ENCODE measurements around the gene EARS2. TPM values are rescaled to one million over a fixed set of nuclear protein-coding genes. Genes with fewer than 3 reads are reported as not detected.
"Not testable (repeated sequence)": the region's sequence is repeated elsewhere in the genome, so short reads cannot be mapped to it uniquely, and the experiment has no call there.

Gene EARS2
- total RNA-seq, 2 donors from 2014 or later, result 12.5 to 13.4 TPM

GRCh38 chr16:23495671-23496070 lies 61.5 kb downstream of the EARS2 start:
- Mint-ChIP-seq H3K27ac (peak overlapping the region; percentile 78), H3K4me3 (no peak overlapping the region), H3K4me1 (ENCODE audit: low read depth) (peaks cover 9% of the 10 kb centered on the region), H3K27me3 (ENCODE audit: low read depth) (no peaks in the 10 kb centered on the region), H3K36me3 (ENCODE audit: insufficient read depth in 2 of 2) (peaks cover 4 to 14% of the 10 kb centered on the region in 2 donors), H3K9me3 (no peaks in the 10 kb centered on the region)
- DNase-seq (no peak), ATAC-seq (replicated peaks in 1 of 2) (no peak)

GRCh38 chr16:23494188-23494587 lies 63.0 kb downstream of the EARS2 start:
- H3K36me3 Mint-ChIP-seq (ENCODE audit: insufficient read depth in 2 of 2), result peaks cover 4 to 19% of the 10 kb centered on the region in 2 donors
- no peak overlapping the region for H3K4me3 Mint-ChIP-seq
- H3K4me1 Mint-ChIP-seq (ENCODE audit: low read depth), result peaks cover 9% of the 10 kb centered on the region
- no peak for DNase-seq
- ATAC-seq (replicated peaks in 1 of 2), result no peak
- no peak overlapping the region for H3K27ac Mint-ChIP-seq
- H3K27me3 Mint-ChIP-seq (ENCODE audit: low read depth), result no peaks in the 10 kb centered on the region
- H3K9me3 Mint-ChIP-seq, result no peaks in the 10 kb centered on the region

- Mint-ChIP-seq H3K9me3 (no peaks in the 10 kb centered on the region), H3K27me3 (ENCODE audit: low read depth) (no peaks in the 10 kb centered on the region), H3K4me1 (ENCODE audit: low read depth) (no peaks in the 10 kb centered on the region), H3K4me3 (no peak overlapping the region), H3K36me3 (ENCODE audit: insufficient read depth in 2 of 2) (peaks cover 2 to 17% of the 10 kb centered on the region in 2 donors), H3K27ac (peak overlapping the region; percentile 72)
- ATAC-seq (replicated peaks in 1 of 2) (no peak), DNase-seq (no peak)
These were observed 65.4 kb downstream of the EARS2 start for GRCh38 chr16:23491490-23492391.

GRCh38 chr16:23486480-23486879 lies 70.7 kb downstream of the EARS2 start:
- H3K36me3 Mint-ChIP-seq (ENCODE audit: insufficient read depth in 2 of 2), result peaks cover 5 to 23% of the 10 kb centered on the region in 2 donors
- H3K27me3 Mint-ChIP-seq (ENCODE audit: low read depth), result no peaks in the 10 kb centered on the region
- ATAC-seq (replicated peaks in 1 of 2) (no peak), DNase-seq (no peak)
- no peaks in the 10 kb centered on the region for H3K4me1 Mint-ChIP-seq (ENCODE audit: low read depth)
- H3K27ac Mint-ChIP-seq, result no peak overlapping the region
- no peaks in the 10 kb centered on the region for H3K9me3 Mint-ChIP-seq
- no peak overlapping the region for H3K4me3 Mint-ChIP-seq

GRCh38 chr16:23485841-23486240 lies 71.3 kb downstream of the EARS2 start:
- Mint-ChIP-seq H3K4me3 (no peak overlapping the region), H3K27me3 (ENCODE audit: low read depth) (no peaks in the 10 kb centered on the region), H3K4me1 (ENCODE audit: low read depth) (no peaks in the 10 kb centered on the region), H3K27ac (peak overlapping the region; percentile 39), H3K9me3 (no peaks in the 10 kb centered on the region), H3K36me3 (ENCODE audit: insufficient read depth in 2 of 2) (peaks cover 4 to 20% of the 10 kb centered on the region in 2 donors)
- ATAC-seq (replicated peaks in 1 of 2), result no peak
- no peak for DNase-seq

GRCh38 chr16:23485257-23485614 lies 71.9 kb downstream of the EARS2 start:
- Mint-ChIP-seq H3K4me3 (no peak overlapping the region), H3K4me1 (ENCODE audit: low read depth) (no peaks in the 10 kb centered on the region), H3K9me3 (no peaks in the 10 kb centered on the region), H3K27ac (no peak overlapping the region), H3K36me3 (ENCODE audit: insufficient read depth in 2 of 2) (peaks cover 4 to 18% of the 10 kb centered on the region in 2 donors), H3K27me3 (ENCODE audit: low read depth) (no peaks in the 10 kb centered on the region)
- DNase-seq, result no peak
- no peak for ATAC-seq (replicated peaks in 1 of 2)

GRCh38 chr16:23484510-23485256 lies 72.5 kb downstream of the EARS2 start:
- no peak overlapping the region for H3K4me3 Mint-ChIP-seq
- no peak for ATAC-seq (replicated peaks in 1 of 2)
- H3K9me3 Mint-ChIP-seq, result no peaks in the 10 kb centered on the region
- no peaks in the 10 kb centered on the region for H3K4me1 Mint-ChIP-seq (ENCODE audit: low read depth)
- DNase-seq, result no peak
- no peaks in the 10 kb centered on the region for H3K27me3 Mint-ChIP-seq (ENCODE audit: low read depth)
- peaks cover 4 to 22% of the 10 kb centered on the region in 2 donors for H3K36me3 Mint-ChIP-seq (ENCODE audit: insufficient read depth in 2 of 2)
- no peak overlapping the region for H3K27ac Mint-ChIP-seq

- H3K4me1 Mint-ChIP-seq (ENCODE audit: low read depth); H3K9me3 Mint-ChIP-seq; H3K27me3 Mint-ChIP-seq (ENCODE audit: low read depth); DNase-seq: not testable (repeated sequence)
- H3K36me3 Mint-ChIP-seq (ENCODE audit: insufficient read depth in 2 of 2), result peaks cover 8 to 25% of the 10 kb centered on the region in 2 donors
- peak in 1 of 2 donors; percentile 33 for ATAC-seq (replicated peaks in 1 of 2)
- peak overlapping the region in 1 of 2 donors; percentile 57 for H3K4me3 Mint-ChIP-seq
- H3K27ac Mint-ChIP-seq, result peak overlapping the region; percentile 83
These were observed 73.7 kb downstream of the EARS2 start for GRCh38 chr16:23483492-23483891.

GRCh38 chr16:23482778-23483177 lies 74.4 kb downstream of the EARS2 start:
- Mint-ChIP-seq H3K36me3 (ENCODE audit: insufficient read depth in 2 of 2) (peaks cover 8 to 25% of the 10 kb centered on the region in 2 donors), H3K4me1 (ENCODE audit: low read depth) (no peaks in the 10 kb centered on the region), H3K27me3 (ENCODE audit: low read depth) (no peaks in the 10 kb centered on the region), H3K27ac (peak overlapping the region; percentile 83), H3K9me3 (no peaks in the 10 kb centered on the region), H3K4me3 (peak overlapping the region in 1 of 2 donors; percentile 57)
- ATAC-seq (replicated peaks in 1 of 2), result peak; percentile 49 to 85
- peak; percentile 10 to 26 for DNase-seq

GRCh38 chr16:23480257-23480656 lies 76.9 kb downstream of the EARS2 start:
- Mint-ChIP-seq H3K27me3 (ENCODE audit: low read depth) (no peaks in the 10 kb centered on the region), H3K27ac (peak overlapping the region; percentile 28), H3K9me3 (no peaks in the 10 kb centered on the region), H3K36me3 (ENCODE audit: insufficient read depth in 2 of 2) (peaks cover 8 to 24% of the 10 kb centered on the region in 2 donors), H3K4me3 (no peak overlapping the region), H3K4me1 (ENCODE audit: low read depth) (no peaks in the 10 kb centered on the region)
- ATAC-seq (replicated peaks in 1 of 2), result no peak
- no peak for DNase-seq

GRCh38 chr16:23479138-23479537 lies 78.0 kb downstream of the EARS2 start:
- no peak overlapping the region for H3K4me3 Mint-ChIP-seq
- ATAC-seq (replicated peaks in 1 of 2) (no peak), DNase-seq (no peak)
- H3K9me3 Mint-ChIP-seq, result no peaks in the 10 kb centered on the region
- H3K36me3 Mint-ChIP-seq (ENCODE audit: insufficient read depth in 2 of 2), result peaks cover 9 to 26% of the 10 kb centered on the region in 2 donors
- no peaks in the 10 kb centered on the region for H3K4me1 Mint-ChIP-seq (ENCODE audit: low read depth)
- no peaks in the 10 kb centered on the region for H3K27me3 Mint-ChIP-seq (ENCODE audit: low read depth)
- H3K27ac Mint-ChIP-seq, result peak overlapping the region; percentile 33

GRCh38 chr16:23478566-23478965 lies 78.6 kb downstream of the EARS2 start:
- Mint-ChIP-seq H3K4me1 (ENCODE audit: low read depth) (no peaks in the 10 kb centered on the region), H3K9me3 (no peaks in the 10 kb centered on the region), H3K4me3 (no peak overlapping the region), H3K27me3 (ENCODE audit: low read depth) (no peaks in the 10 kb centered on the region), H3K36me3 (ENCODE audit: insufficient read depth in 2 of 2) (peaks cover 9 to 32% of the 10 kb centered on the region in 2 donors), H3K27ac (no peak overlapping the region)
- DNase-seq (no peak), ATAC-seq (replicated peaks in 1 of 2) (no peak)

GRCh38 chr16:23476289-23476688 lies 80.9 kb downstream of the EARS2 start:
- H3K27ac Mint-ChIP-seq, result no peak overlapping the region
- no peaks in the 10 kb centered on the region for H3K4me1 Mint-ChIP-seq (ENCODE audit: low read depth)
- no peaks in the 10 kb centered on the region for H3K27me3 Mint-ChIP-seq (ENCODE audit: low read depth)
- no peaks in the 10 kb centered on the region for H3K9me3 Mint-ChIP-seq
- ATAC-seq (replicated peaks in 1 of 2), result no peak
- peaks cover 8 to 23% of the 10 kb centered on the region in 2 donors for H3K36me3 Mint-ChIP-seq (ENCODE audit: insufficient read depth in 2 of 2)
- DNase-seq, result no peak
- H3K4me3 Mint-ChIP-seq, result no peak overlapping the region

Data from activated T-cell treated with anti-CD3 and anti-CD28 coated beads, Interleukin-2, amount 50 U/mL, for 72 hours (primary cell).